Measurements from ENCODE around the gene AURKA.

The AURKA gene

GRCh38 chr20:56392132-56392880 is at the start of gene AURKA, which contains the start of gene CSTF1:
Gene AURKA, minus strand, starts transcription at chr20:56392215. Its CDS starts 4,018 bp downstream, at chr20:56388197.
Gene CSTF1, plus strand, starts transcription at chr20:56392645. Its CDS starts 2,908 bp downstream, at chr20:56395553.
- TF ChIP-seq TCF12 (IDR thresholded peaks at IDR 0.05; ENCODE audit: low read depth) (no peak; the same call in none of the 2 replicates), TAF1 (IDR thresholded peaks at IDR 0.05; ENCODE audit: low read depth) (peak; percentile 79), CREB1 (IDR thresholded peaks at IDR 0.05; ENCODE audit: low read depth) (peak; percentile 92), MAX (IDR thresholded peaks at IDR 0.05) (peak; percentile 90), YY1 (IDR thresholded peaks at IDR 0.05; ENCODE audit: low read depth) (peak; percentile 98), CEBPB (IDR thresholded peaks at IDR 0.05) (peak; percentile 95), USF1 (IDR thresholded peaks at IDR 0.05) (no peak), EGR1 (IDR thresholded peaks at IDR 0.05) (peak; percentile 73), FOXM1 (IDR thresholded peaks at IDR 0.05; ENCODE audit: borderline replicate concordance, low read depth) (peak; percentile 93), NFIC (IDR thresholded peaks at IDR 0.05) (0 out of 2 replicates have a peak, but pooled peaks have one; percentile 12)

- TF ChIP-seq EGR1 (IDR thresholded peaks at IDR 0.05) (no peak), EP300 (IDR thresholded peaks at IDR 0.05; ENCODE audit: borderline replicate concordance) (no peak), CREB1 (IDR thresholded peaks at IDR 0.05; ENCODE audit: low read depth) (no peak), REST (IDR thresholded peaks at IDR 0.05; ENCODE audit: low read depth) (no peak), NFIC (IDR thresholded peaks at IDR 0.05) (no peak), TEAD4 (IDR thresholded peaks at IDR 0.05) (no peak), FOXM1 (IDR thresholded peaks at IDR 0.05; ENCODE audit: borderline replicate concordance, low read depth) (no peak), CEBPB (IDR thresholded peaks at IDR 0.05) (no peak), USF1 (IDR thresholded peaks at IDR 0.05) (no peak), TAF1 (IDR thresholded peaks at IDR 0.05; ENCODE audit: low read depth) (no peak), TCF12 (IDR thresholded peaks at IDR 0.05; ENCODE audit: low read depth) (no peak), ZBTB7A (IDR thresholded peaks at IDR 0.05; ENCODE audit: low read depth) (no peak), RAD21 (IDR thresholded peaks at IDR 0.05; ENCODE audit: low read depth) (no peak), MAX (IDR thresholded peaks at IDR 0.05) (no peak)
Observed at GRCh38 chr20:56440346-56441007, 48.5 kb upstream of the AURKA start.

- TF ChIP-seq TCF12 (IDR thresholded peaks at IDR 0.05; ENCODE audit: low read depth) = no peak
- TF ChIP-seq EP300 (IDR thresholded peaks at IDR 0.05; ENCODE audit: borderline replicate concordance) = no peak
- TF ChIP-seq RAD21 (IDR thresholded peaks at IDR 0.05; ENCODE audit: low read depth) = no peak
- no peak for TF ChIP-seq CREB1 (IDR thresholded peaks at IDR 0.05; ENCODE audit: low read depth)
- no peak for TF ChIP-seq REST (IDR thresholded peaks at IDR 0.05; ENCODE audit: low read depth)
- no peak for TF ChIP-seq USF1 (IDR thresholded peaks at IDR 0.05)
- TF ChIP-seq MAX (IDR thresholded peaks at IDR 0.05) = no peak
- TF ChIP-seq TEAD4 (IDR thresholded peaks at IDR 0.05) = no peak
- no peak for TF ChIP-seq ZBTB7A (IDR thresholded peaks at IDR 0.05; ENCODE audit: low read depth)
- TF ChIP-seq YY1 (IDR thresholded peaks at IDR 0.05; ENCODE audit: low read depth) = no peak
- TF ChIP-seq FOXM1 (IDR thresholded peaks at IDR 0.05; ENCODE audit: borderline replicate concordance, low read depth) = no peak
- TF ChIP-seq NFIC (IDR thresholded peaks at IDR 0.05) = no peak
- no peak for TF ChIP-seq EGR1 (IDR thresholded peaks at IDR 0.05)
- no peak for TF ChIP-seq CEBPB (IDR thresholded peaks at IDR 0.05)
- no peak for TF ChIP-seq TAF1 (IDR thresholded peaks at IDR 0.05; ENCODE audit: low read depth)
Observed at GRCh38 chr20:56439771-56440291, 47.8 kb upstream of the AURKA start.

- TF ChIP-seq CEBPB (IDR thresholded peaks at IDR 0.05) (no peak), EP300 (IDR thresholded peaks at IDR 0.05; ENCODE audit: borderline replicate concordance) (no peak), FOXM1 (IDR thresholded peaks at IDR 0.05; ENCODE audit: borderline replicate concordance, low read depth) (no peak), EGR1 (IDR thresholded peaks at IDR 0.05) (no peak), USF1 (IDR thresholded peaks at IDR 0.05) (no peak), ZBTB7A (IDR thresholded peaks at IDR 0.05; ENCODE audit: low read depth) (no peak)
Observed at GRCh38 chr20:56438284-56438683, 46.3 kb upstream of the AURKA start.

Data from Ishikawa (cell line).